ENCODE results near the gene STK10.

STK10 gene

GRCh38 chr5:172093559-172093958, 94.5 kb downstream of the STK10 start:
- Histone ChIP-seq H3K4me1 (ENCODE audit: control insufficient read depth, insufficient read depth, low read length) (no peaks in the 10 kb centered on the region), H3K27me3 (replicated peaks; ENCODE audit: control insufficient read depth, insufficient read depth, low read length) (no peaks in the 10 kb centered on the region), H3K9ac (ENCODE audit: low read length) (no peak overlapping the region), H3K36me3 (ENCODE audit: control insufficient read depth, insufficient read depth, low read length, severe bottlenecking) (peaks cover 58% of the 10 kb centered on the region), H3K9me3 (ENCODE audit: control insufficient read depth, low read length) (no peaks in the 10 kb centered on the region), H3K4me3 (ENCODE audit: low read length) (no peak overlapping the region)
- DNase-seq (ENCODE audit: low read depth) = no peak

GRCh38 chr5:172091956-172092732, 95.9 kb downstream of the STK10 start:
- Histone ChIP-seq H3K9me3 (ENCODE audit: control insufficient read depth, low read length) (no peaks in the 10 kb centered on the region), H3K9ac (ENCODE audit: low read length) (no peak overlapping the region), H3K4me3 (ENCODE audit: low read length) (no peak overlapping the region), H3K4me1 (ENCODE audit: control insufficient read depth, insufficient read depth, low read length) (no peaks in the 10 kb centered on the region), H3K27me3 (replicated peaks; ENCODE audit: control insufficient read depth, insufficient read depth, low read length) (no peaks in the 10 kb centered on the region), H3K36me3 (ENCODE audit: control insufficient read depth, insufficient read depth, low read length, severe bottlenecking) (peaks cover 51% of the 10 kb centered on the region)
- no peak for DNase-seq (ENCODE audit: low read depth)

GRCh38 chr5:172090976-172091547, 97.0 kb downstream of the STK10 start:
- Histone ChIP-seq H3K27me3 (replicated peaks; ENCODE audit: control insufficient read depth, insufficient read depth, low read length) (no peaks in the 10 kb centered on the region), H3K36me3 (ENCODE audit: control insufficient read depth, insufficient read depth, low read length, severe bottlenecking) (peaks cover 47% of the 10 kb centered on the region), H3K4me1 (ENCODE audit: control insufficient read depth, insufficient read depth, low read length) (no peaks in the 10 kb centered on the region), H3K4me3 (ENCODE audit: low read length) (no peak overlapping the region), H3K9me3 (ENCODE audit: control insufficient read depth, low read length) (no peaks in the 10 kb centered on the region), H3K9ac (ENCODE audit: low read length) (no peak overlapping the region)
- DNase-seq (ENCODE audit: low read depth) = no peak

DNA sequence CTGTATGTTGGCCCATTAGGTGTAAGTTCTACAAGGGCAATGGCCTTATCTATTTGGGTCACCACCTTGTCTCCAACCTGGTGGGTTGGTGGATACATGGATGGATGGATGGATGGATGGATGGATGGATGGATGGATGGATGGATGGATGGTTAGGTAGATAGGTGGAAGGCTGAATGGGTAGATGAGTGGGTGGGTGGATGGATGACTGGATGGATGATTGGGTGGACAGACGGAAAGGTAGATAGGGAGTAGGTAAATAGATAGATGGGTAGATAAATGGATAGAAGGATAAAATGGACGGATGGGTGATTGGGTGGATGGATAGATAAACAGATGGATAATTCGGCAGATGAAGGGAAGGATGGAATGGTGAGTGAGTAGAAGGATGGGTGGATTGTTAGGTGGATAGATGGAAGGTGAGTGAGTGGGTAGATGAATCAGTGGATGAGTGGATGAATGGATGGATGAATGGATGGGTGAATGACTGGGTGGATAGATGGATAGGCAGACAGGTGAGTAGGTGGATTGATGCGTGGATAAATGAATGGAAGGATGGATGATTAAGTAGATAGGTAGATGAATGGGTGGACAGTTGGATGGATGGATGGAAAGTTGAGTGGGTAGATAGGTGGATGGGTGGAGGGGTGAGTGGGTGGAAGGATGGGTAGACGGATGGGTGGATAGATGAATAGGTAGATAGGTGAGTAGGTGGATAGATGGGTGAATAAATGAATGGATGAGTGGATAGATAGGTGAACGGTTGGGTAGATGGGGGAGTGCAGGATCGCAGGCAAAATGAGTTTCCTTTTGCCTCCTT, 98.5 kb downstream of the STK10 start:
- H3K9me3 ChIP-seq (ENCODE audit: control insufficient read depth, low read length) = no peaks in the 10 kb centered on the region
- no peak overlapping the region for H3K4me3 ChIP-seq (ENCODE audit: low read length)
- DNase-seq (ENCODE audit: low read depth) = no peak
- no peak overlapping the region for H3K9ac ChIP-seq (ENCODE audit: low read length)
- no peaks in the 10 kb centered on the region for H3K4me1 ChIP-seq (ENCODE audit: control insufficient read depth, insufficient read depth, low read length)
- no peaks in the 10 kb centered on the region for H3K27me3 ChIP-seq (replicated peaks; ENCODE audit: control insufficient read depth, insufficient read depth, low read length)
- H3K36me3 ChIP-seq (ENCODE audit: control insufficient read depth, insufficient read depth, low read length, severe bottlenecking) = peaks cover 42% of the 10 kb centered on the region

- Histone ChIP-seq H3K9ac (ENCODE audit: low read length) (no peak overlapping the region), H3K4me3 (ENCODE audit: low read length) (no peak overlapping the region), H3K4me1 (ENCODE audit: control insufficient read depth, insufficient read depth, low read length) (no peaks in the 10 kb centered on the region), H3K27me3 (replicated peaks; ENCODE audit: control insufficient read depth, insufficient read depth, low read length) (no peaks in the 10 kb centered on the region), H3K36me3 (ENCODE audit: control insufficient read depth, insufficient read depth, low read length, severe bottlenecking) (peaks cover 42% of the 10 kb centered on the region), H3K9me3 (ENCODE audit: control insufficient read depth, low read length) (no peaks in the 10 kb centered on the region)
- DNase-seq (ENCODE audit: low read depth) = no peak
These were observed 99.2 kb downstream of the STK10 start for GRCh38 chr5:172088801-172089200.

GRCh38 chr5:172086194-172086975, 101.6 kb downstream of the STK10 start:
- peaks cover 35% of the 10 kb centered on the region for H3K36me3 ChIP-seq (ENCODE audit: control insufficient read depth, insufficient read depth, low read length, severe bottlenecking)
- H3K4me3 ChIP-seq (ENCODE audit: low read length) = no peak overlapping the region
- H3K9ac ChIP-seq (ENCODE audit: low read length) = no peak overlapping the region
- no peak for DNase-seq (ENCODE audit: low read depth)
- no peaks in the 10 kb centered on the region for H3K9me3 ChIP-seq (ENCODE audit: control insufficient read depth, low read length)
- no peaks in the 10 kb centered on the region for H3K4me1 ChIP-seq (ENCODE audit: control insufficient read depth, insufficient read depth, low read length)
- H3K27me3 ChIP-seq (replicated peaks; ENCODE audit: control insufficient read depth, insufficient read depth, low read length) = no peaks in the 10 kb centered on the region

DNA sequence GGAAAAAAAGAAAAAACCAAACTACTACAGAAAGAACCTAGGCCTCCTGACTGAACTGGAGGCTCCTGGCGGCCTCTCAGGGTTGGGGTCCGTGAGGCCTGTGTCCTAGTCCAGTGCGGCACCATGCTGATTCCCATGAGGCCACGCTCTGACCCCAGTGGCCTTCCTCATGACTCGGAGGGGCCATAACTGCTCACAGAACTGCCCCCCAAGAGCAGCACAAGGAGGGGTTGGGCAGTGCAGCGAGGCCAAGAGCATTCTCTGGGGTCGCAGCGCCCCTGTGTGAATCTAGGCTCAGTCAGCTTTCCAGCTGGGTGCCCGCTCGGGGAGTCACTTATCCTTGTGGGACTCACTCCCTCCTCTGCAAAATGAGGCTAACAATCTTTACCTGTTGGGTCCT, 102.3 kb downstream of the STK10 start:
- H3K36me3 ChIP-seq (ENCODE audit: control insufficient read depth, insufficient read depth, low read length, severe bottlenecking) = peaks cover 33% of the 10 kb centered on the region
- H3K4me3 ChIP-seq (ENCODE audit: low read length) = no peak overlapping the region
- H3K4me1 ChIP-seq (ENCODE audit: control insufficient read depth, insufficient read depth, low read length) = no peaks in the 10 kb centered on the region
- no peaks in the 10 kb centered on the region for H3K9me3 ChIP-seq (ENCODE audit: control insufficient read depth, low read length)
- DNase-seq (ENCODE audit: low read depth) = no peak
- no peak overlapping the region for H3K9ac ChIP-seq (ENCODE audit: low read length)
- no peaks in the 10 kb centered on the region for H3K27me3 ChIP-seq (replicated peaks; ENCODE audit: control insufficient read depth, insufficient read depth, low read length)

GRCh38 chr5:172082180-172082579, 105.8 kb downstream of the STK10 start:
- Histone ChIP-seq H3K4me3 (ENCODE audit: low read length) (no peak overlapping the region), H3K9ac (ENCODE audit: low read length) (no peak overlapping the region), H3K9me3 (ENCODE audit: control insufficient read depth, low read length) (no peaks in the 10 kb centered on the region), H3K4me1 (ENCODE audit: control insufficient read depth, insufficient read depth, low read length) (peaks cover 19% of the 10 kb centered on the region), H3K27me3 (replicated peaks; ENCODE audit: control insufficient read depth, insufficient read depth, low read length) (no peaks in the 10 kb centered on the region), H3K36me3 (ENCODE audit: control insufficient read depth, insufficient read depth, low read length, severe bottlenecking) (peaks cover 34% of the 10 kb centered on the region)
- no peak for DNase-seq (ENCODE audit: low read depth)

- no peak for DNase-seq (ENCODE audit: low read depth)
- Histone ChIP-seq H3K9ac (ENCODE audit: low read length) (no peak overlapping the region), H3K27me3 (replicated peaks; ENCODE audit: control insufficient read depth, insufficient read depth, low read length) (no peaks in the 10 kb centered on the region), H3K9me3 (ENCODE audit: control insufficient read depth, low read length) (no peaks in the 10 kb centered on the region), H3K4me3 (ENCODE audit: low read length) (no peak overlapping the region), H3K4me1 (ENCODE audit: control insufficient read depth, insufficient read depth, low read length) (peaks cover 26% of the 10 kb centered on the region), H3K36me3 (ENCODE audit: control insufficient read depth, insufficient read depth, low read length, severe bottlenecking) (peaks cover 44% of the 10 kb centered on the region)
These were observed 108.1 kb downstream of the STK10 start for GRCh38 chr5:172079876-172080275.

DNA sequence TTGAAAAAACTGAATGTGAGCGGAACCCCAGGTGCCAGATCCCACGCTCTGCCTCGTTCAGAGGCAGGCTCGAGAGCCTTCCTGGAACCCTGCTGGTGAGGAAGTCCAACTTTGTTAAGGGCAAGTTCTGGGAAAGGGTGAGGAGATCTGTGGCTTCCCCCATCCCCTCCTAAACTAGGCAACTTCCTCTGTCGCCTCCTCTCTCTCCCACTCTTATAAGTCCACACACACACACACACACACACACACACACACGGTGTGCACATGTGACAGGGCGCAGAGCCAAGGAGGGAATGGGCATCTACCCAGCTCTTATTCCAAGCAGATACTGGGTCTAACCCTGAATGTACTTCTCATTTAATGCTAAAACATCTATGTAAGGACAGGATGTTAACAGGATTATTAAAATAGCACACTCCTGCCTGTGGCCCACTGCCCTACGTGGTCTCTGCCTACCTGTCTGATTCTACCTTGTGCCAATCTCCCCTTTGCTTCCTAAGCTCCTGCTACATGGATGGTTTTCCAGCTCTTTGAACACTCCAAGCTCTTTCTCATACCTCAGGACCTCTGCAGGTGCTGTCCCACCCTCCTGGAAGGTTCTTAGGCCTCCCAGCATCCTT, 109.2 kb downstream of the STK10 start:
- no peak overlapping the region for H3K9ac ChIP-seq (ENCODE audit: low read length)
- H3K9me3 ChIP-seq (ENCODE audit: control insufficient read depth, low read length) = no peaks in the 10 kb centered on the region
- no peak for DNase-seq (ENCODE audit: low read depth)
- H3K27me3 ChIP-seq (replicated peaks; ENCODE audit: control insufficient read depth, insufficient read depth, low read length) = no peaks in the 10 kb centered on the region
- H3K4me3 ChIP-seq (ENCODE audit: low read length) = no peak overlapping the region
- H3K36me3 ChIP-seq (ENCODE audit: control insufficient read depth, insufficient read depth, low read length, severe bottlenecking) = peaks cover 53% of the 10 kb centered on the region
- peaks cover 26% of the 10 kb centered on the region for H3K4me1 ChIP-seq (ENCODE audit: control insufficient read depth, insufficient read depth, low read length)

Data from adipocyte (in vitro differentiated cells).